GM12801 (cell line): Measurements from ENCODE around the gene PDCD5.

Experiments
- TF ChIP-seq, protein P1 (sequence below): IDR thresholded peaks from one replicate; pipeline ENCODE4 v1.5.1; 2011; ENCODE audit warnings: control low read depth; ENCODE audit not compliant: insufficient read length; ENCODE audit errors: extremely low read depth

The PDCD5 gene

GRCh38 chr19:32611161-32611560 is 30.2 kb downstream of the PDCD5 start:
- TF ChIP-seq, protein P1, sequence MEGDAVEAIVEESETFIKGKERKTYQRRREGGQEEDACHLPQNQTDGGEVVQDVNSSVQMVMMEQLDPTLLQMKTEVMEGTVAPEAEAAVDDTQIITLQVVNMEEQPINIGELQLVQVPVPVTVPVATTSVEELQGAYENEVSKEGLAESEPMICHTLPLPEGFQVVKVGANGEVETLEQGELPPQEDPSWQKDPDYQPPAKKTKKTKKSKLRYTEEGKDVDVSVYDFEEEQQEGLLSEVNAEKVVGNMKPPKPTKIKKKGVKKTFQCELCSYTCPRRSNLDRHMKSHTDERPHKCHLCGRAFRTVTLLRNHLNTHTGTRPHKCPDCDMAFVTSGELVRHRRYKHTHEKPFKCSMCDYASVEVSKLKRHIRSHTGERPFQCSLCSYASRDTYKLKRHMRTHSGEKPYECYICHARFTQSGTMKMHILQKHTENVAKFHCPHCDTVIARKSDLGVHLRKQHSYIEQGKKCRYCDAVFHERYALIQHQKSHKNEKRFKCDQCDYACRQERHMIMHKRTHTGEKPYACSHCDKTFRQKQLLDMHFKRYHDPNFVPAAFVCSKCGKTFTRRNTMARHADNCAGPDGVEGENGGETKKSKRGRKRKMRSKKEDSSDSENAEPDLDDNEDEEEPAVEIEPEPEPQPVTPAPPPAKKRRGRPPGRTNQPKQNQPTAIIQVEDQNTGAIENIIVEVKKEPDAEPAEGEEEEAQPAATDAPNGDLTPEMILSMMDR, result no peak

GRCh38 chr19:32613008-32613407 is 32.0 kb downstream of the PDCD5 start:
- TF ChIP-seq, protein P1, result no peak

DNA sequence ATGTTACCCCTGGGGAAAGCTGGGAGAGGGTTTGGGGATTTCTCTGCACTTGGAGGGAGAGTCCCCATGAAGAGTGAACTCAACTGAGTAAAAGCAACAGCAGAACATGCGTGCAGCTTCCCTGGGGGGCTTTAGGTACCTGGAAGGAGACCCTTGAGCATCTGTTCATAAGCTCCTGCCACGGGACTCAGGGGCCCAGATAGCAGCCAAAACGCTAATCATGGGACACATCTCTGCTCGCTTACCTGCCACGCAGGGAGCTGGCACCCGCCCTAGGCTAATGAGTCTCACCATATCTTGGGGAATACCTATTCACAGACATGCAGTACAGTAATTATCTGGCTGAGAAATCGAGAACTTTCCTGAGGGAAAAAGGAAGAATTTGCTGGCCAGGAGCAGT is 33.9 kb downstream of the PDCD5 start:
- TF ChIP-seq, protein P1, result no peak

DNA sequence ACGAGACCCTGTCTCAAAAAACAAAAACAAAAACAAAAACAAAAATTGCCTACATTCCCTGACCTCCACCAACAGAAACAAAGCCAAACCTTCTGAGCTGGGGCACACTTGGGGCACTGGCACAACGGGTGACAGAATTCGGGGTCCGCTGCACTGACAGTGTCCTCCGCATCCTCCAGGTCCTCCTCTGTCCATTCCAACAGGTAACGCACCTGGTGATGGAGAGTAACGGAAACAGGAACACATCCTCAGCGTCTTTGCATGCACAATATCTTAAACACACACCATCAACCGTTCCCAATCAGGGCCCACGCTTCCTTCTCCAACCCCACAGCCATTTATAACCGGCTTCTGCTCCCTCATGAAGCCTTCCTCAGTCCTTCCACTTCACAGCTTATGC is 34.6 kb downstream of the PDCD5 start:
- TF ChIP-seq, protein P1, result no peak

DNA sequence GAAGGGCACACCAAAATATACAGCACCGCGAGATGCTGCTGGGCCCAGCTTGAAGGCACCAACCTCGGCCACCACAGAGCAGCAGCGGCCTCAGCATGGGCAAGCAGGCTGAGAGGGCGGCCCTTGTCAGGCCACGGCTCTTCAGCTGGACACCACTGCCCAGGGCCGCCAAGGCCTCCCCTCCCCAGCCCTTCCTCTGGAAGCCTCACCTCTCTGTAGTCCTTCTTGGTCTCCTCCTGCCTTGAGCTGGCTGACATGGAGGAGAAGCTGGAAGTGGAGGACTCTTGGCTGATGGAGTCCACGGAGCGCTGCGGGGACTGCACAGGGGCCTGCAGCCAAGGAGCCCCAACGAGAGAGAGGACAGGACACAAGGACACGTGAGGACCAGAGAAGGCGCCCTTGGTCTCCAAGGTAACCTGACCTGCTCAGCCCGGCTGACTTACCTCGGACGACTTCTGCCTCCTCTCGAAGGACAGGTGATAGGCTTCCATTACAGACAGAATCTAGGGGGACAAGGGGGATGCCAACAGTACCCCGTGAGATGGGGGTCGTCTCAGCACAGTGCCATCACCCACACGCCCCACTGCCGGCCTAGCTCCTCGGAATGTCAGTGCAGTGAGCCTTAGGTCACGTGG is 38.2 kb downstream of the PDCD5 start:
- TF ChIP-seq, protein P1, result no peak

DNA sequence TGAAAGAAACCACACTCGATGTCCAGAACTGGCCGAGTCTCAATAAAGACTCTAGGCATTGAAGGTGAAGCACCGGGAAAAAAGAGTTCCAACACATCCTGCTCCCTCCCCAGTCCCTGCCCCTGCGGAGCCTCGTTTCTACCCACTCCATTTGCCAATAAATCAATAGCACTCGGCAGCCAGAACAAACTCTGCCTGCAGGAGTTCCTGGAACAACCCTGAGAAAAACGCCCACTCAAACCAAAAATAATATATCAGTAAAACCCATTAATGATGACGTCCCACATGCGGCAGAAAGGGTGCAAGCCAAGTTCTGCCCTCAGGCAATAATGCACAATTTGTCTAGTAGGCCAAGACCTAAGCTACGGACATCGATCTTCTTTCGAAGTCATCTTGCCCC is 41.0 kb downstream of the PDCD5 start:
- TF ChIP-seq, protein P1, result no peak

DNA sequence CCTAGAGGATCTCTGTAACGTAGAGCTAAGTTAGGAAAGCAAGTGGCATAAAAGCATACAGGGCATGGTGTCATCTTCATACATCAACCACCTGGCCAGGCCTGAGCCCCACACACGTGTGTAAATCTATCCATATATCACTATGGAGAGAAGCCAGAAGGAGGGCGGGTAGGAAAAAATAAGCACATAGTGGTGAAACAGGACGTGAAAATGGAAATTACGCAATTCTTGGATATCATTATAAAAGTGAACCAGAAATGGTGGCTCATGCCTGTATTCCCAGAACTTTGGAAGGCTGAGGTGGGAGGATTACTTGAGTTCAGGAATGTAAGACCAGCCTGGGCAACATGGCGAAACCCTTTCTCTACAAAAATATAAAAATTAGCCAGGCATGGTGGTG is 43.4 kb downstream of the PDCD5 start:
- TF ChIP-seq, protein P1, result no peak

- TF ChIP-seq, protein P1, result no peak
These were observed 46.0 kb downstream of the PDCD5 start for GRCh38 chr19:32626969-32627368.
